Endometrium (tissue), 2 donors: ENCODE data around the gene TMC7.
"Not testable (repeated sequence)": the region's sequence is repeated elsewhere in the genome, so short reads cannot be mapped to it uniquely, and the experiment has no call there.

ENCODE experiments used
- FAIRE-seq: peaks from 2 replicates; lab custom pipeline; 2012; peaks lifted over from hg19 to GRCh38; lab: Jason Lieb, UNC
- donor health status: control.
- donor health status: control.

TMC7 gene

DNA sequence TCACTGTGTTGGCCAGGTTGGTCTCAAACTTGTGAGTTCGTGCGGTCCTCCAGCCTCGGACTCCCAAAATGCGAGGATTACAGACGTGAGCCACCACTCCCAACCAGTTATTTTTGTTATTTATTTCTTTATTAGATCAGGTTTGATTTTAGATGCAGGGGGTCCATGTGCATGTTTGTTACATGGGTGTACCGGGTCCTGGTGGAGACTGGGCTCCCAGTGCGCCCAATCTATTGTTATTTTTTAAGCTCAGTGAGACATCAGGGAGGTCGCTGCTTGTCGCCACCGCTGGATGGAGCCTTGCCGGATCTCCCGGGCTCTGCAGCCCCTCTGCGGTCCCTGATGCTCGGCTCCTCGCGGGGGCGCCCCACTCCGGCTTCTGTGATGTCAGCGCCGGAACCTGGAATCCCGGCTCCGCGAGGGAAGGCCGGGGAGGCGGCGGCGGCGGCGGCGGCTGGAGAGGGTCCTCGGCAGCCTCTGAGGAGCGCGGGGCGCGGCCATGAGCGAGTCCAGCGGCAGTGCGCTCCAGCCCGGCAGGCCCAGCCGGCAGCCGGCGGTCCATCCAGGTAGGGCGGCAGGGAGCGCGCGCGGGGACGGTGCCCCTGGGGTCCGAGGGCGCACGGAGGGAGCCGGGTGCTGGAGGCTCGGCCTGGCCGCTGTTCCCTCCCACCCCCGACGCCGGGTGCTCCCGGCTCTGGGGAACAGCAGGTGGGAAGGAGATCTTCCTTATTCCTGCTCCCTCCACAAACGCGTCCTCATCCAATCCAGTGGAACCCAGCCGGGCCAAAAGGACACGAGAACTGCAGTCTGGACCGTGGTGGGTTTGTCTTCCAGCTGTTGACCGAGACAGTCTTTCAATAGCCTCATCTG lies at the start of gene TMC7:
TMC7 (plus strand) TSS at position 370 of the 870 bp plus-strand sequence; CDS start at position 500, 130 bp downstream.
- no peak for FAIRE-seq

DNA sequence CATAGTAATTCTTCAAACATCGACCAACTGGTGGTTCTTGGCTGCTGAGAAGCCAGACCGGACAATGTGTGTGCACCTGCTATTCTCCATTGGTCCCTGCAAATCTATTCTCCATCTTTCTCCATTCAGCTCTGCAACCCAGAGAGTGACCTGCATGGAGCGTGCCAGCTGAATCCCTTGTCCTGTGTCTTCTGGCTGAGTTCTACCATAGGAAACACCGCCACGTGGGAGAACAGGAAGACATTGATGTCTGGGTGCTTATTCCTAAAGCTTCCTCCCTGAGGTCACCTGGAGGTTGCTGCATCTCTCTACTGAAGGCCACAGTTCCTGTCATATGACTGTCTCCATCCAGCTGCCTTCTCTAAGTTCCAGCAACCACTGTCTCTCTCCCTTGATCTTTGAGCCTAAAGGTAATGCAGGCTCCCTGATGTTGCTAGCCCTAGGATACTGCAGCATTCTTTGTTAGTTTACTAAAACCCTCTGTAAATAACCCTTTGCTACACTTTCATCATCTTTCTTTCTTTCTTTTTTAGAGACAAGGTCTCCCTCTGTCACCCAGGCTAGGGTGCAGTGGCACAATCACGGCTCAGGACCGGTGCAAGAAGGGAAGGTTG lies 46.9 kb upstream of the TMC7 start:
- no peak for FAIRE-seq

DNA sequence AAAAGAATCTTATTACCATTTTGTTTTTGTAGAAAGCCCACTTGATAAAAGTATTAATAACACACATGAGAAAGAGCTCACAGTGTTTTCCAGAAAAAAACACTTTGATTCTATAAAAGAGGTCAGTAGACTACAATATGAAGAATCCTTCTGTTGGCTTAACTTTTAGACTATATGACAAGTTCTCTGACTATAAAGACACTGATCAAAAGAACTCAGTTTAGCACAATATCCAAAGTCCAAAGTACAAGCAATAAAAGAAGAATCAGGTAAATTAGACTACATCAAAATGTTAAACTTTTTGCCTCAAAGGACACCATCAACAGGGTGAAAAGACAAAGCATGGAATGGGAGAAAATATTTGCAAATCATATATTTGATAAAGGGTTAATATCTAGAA lies 46.3 kb upstream of the TMC7 start:
- no peak for FAIRE-seq

DNA sequence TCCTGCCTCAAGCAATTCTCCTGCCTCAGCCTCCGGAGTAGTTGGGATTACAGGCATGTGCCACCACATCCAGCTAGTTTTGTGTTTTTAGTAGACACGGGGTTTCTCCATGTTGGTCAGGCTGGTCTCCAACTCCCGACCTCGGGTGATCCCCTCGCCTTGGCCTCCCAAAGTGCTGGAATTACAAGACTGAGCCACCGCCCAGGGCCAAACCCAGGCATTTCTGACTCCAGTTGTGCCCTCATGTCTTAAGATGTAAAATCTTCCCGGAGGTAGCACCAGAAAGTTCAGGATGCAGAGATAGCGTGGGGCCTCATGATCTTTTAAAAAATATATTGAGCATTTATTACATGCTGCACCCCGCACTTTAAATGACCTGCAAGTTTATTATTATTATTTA lies 44.7 kb upstream of the TMC7 start:
- no peak for FAIRE-seq

- FAIRE-seq: no peak
These were observed 42.3 kb upstream of the TMC7 start for GRCh38 chr16:18941471-18941870.

GRCh38 chr16:18942061-18942460 lies 41.7 kb upstream of the TMC7 start:
- FAIRE-seq: no peak

DNA sequence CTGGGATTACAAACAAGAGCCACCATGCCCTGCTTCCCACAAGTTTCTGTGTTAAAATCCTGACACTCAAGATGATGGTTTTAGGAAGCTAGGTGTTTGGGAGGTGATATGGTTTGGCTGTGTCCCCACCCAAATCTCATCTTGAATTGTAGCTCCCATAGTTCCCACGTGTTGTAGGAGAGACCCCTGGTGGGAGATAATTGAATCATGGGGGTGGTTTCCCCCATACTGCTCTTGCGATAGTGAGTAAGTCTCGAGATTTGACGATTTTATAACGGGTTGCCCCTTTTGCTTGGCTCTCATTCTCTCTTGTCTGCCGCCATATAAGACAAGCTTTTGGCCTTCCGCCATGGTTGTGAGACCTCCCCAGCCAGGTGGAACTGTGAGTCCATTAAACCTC lies 40.3 kb upstream of the TMC7 start:
- no peak for FAIRE-seq

GRCh38 chr16:18945233-18945632 lies 38.5 kb upstream of the TMC7 start:
- no peak for FAIRE-seq

GRCh38 chr16:18948372-18949020 lies 35.2 kb upstream of the TMC7 start:
- FAIRE-seq: no peak

DNA sequence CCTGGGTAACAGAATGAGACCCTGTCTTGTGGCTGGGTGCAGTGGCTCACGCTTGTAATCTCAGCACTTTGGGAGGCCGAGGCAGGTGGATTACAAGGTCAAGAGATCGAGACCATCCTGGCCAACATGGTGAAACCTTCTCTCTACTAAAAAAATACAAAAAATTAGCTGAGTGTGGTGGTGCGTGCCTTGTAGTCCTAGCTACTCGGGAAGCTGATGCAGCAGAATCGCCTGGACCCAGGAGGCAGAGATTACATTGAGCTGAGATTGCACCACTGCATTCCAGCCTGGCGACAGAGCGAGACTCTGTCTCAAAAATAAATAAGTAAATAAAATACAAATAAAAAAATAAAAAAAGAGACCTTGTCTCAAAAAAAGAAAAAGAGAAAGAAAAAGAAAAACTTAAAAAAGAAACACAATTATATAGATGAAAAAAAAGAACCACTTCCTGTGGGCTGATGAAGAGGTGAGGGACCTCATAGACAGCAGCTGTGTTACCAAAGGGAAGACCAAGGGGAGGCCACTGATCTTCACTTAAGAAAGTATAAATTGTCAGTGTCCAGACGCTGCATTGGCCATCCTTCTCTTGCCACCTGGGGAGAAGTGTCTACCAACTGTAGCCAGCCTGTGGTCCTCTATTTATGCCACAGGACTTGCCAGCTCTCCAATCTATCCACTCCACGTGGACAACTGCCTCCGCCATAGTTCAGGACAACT lies 33.1 kb upstream of the TMC7 start:
- FAIRE-seq: no peak

DNA sequence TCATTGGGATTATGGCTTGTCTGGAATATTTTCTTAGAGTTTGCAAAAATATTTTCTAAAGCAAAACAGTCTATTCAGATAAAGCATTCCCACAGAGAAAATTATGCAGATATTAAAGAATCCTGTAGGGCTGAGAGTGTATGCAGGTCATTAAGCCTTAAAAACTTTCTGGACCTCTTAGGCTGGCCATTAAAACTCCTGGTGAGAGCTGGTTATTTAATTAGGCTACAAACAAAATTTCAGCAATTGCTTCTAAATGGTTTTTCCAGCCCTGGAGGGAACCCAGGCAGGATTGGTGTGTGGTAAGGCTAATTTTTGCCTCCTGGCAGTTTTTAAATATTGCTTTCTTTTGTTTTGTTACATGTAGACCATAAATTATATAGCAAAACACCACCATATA lies 30.2 kb upstream of the TMC7 start:
- FAIRE-seq: no peak

DNA sequence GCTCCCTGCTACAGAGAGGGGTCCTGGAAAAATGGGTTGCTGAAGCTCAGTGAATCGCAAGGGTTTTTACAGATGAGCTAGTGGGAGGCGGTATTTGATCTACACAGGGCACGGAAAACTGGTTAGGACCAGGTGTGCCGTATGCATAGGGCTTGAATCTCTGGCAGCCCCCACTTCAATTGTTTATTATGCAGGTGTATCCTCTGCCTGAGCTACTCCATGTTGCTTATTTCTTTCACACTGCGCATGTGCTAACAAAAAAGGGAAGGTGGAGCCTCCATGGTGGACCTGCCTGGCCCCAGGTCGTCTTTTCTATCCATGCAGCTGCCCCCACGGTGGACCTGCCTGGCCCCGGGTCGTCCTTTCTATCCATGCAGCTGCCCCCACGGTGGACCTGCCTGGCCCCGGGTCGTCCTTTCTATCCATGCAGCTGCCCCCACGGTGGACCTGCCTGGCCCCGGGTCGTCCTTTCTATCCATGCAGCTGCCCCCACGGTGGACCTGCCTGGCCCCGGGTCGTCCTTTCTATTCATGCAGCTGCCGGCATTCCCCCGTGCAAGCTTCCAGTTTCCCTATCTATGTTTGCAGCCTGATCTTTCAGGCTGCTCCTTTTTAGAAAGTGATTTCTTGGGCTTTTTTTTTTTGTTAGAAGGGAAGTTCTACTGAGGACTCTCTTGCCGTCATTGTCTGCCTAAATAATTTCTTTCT lies 27.7 kb upstream of the TMC7 start:
- not testable (repeated sequence) for FAIRE-seq

DNA sequence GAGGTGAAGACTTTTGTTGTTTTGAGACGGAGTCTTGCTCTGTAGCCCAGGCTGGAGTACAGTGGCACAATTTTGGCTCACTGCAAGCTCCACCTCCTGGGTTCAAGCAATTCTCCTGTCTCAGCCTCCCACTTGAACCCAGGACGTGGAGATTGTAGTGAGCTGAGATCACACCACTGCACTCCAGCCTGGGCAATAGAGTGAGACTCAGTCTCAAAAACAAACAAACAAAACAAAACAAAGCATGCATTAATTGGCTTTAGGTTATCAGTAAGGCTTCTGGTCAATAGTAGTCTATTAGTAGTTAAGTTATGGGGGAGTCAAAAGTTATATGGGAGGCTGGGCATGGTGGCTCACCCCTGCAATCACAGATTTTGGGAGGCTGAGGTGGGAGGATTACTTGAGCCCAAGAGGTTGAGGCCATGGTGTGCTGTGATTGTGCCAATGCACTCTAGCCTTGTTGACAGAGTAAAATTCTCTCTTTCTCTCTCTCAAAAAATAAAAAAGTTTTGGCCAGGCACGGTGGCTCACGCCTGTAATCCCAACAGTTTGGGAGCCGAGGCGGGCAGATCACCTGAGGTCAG lies 27.0 kb upstream of the TMC7 start:
- not testable (repeated sequence) for FAIRE-seq

DNA sequence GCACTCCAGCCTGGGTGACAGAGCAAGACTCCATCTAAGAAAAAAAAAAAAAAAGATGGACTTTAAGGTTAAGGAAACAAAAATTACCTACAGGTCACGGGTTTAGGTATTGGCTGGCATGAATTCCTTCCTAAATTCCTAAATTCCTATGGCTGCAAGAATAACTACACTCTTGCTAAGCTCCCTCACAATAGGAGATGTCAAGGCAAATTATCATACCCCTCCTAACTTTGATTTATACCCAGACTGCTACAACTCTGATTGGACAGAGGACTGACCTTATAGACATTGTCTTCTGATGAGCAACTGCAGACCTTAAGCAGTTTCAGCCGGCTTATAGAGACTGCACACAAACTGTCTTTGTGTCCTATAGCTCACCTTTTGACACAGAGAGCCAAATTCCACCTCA lies 25.1 kb upstream of the TMC7 start:
- FAIRE-seq: no peak

- no peak for FAIRE-seq
These were observed 24.7 kb upstream of the TMC7 start for GRCh38 chr16:18959031-18959505.

DNA sequence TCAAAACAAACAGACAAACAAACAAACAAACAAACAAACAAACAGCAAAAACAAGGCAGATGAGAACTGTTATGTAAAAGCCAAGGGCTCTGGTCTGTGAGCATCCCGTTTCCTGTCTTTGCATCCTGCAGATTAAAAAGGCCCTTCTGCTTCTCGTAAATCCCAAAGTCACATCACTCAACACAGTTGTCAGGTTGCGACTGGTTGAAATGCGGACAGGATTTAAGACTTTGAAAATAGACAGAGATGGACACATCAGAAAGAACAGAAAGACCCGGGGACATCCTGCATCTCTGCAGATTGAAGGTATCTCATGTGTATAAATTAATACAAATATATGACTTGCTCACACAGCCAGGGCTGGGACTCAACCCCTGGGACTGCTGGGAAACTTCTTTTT lies 18.2 kb upstream of the TMC7 start:
- no peak for FAIRE-seq

DNA sequence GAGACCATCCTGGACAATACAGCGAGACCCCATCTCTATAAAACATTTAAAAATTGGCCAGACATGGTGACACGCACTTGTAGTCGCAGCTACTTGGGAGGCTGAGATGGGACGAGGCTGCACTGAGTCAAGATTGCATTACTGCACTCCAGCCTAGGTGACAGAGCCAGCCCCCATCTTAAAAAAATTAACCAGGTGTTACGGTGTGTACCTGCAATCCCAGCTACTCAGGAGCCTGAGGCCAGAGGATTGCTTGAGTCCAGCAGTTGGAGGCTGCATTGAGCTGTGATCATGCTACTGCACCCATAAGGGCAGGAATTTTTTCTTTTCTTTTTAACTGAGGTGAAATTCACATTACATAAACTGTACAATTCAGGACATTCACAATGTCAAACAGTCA lies 16.9 kb upstream of the TMC7 start:
- FAIRE-seq: no peak

DNA sequence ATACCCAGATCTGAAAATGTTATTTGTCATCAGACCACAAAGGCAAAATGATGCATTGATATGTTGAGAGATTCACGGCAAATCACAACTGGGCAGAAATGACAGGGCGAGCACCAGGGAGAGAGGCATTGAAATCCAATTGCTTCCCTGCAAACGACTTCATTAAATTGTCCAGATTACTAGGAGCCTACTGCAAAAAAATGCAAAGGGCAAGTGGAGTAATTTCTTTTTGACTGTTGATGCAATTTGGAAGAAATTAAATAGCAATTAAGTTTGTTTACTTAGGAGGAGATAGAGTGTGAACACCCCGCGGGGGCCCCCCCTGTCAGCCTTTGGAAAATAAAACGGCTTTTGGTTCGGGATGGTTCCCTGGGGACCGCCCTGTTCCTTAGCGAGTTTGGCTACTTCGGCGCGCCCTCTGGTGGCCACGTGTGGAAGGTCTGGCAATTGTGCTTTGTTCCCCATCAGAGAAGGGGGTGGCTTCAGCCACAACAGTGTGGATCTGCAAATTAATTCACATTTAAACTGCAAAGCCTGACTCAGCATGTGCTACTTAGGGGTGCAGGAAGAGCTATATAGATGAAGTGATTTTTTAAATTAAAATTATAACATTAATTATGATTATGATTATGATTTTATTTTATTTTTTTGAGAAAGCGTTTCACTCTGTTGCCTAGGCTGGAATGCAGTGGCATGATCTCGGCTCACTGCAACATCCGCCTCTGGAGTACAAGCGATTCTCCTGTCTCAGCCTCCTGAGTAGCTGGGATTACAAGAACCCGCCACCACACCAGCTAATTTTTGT lies 14.5 kb upstream of the TMC7 start:
- no peak for FAIRE-seq

GRCh38 chr16:18969855-18970240 lies 13.9 kb upstream of the TMC7 start:
- no peak for FAIRE-seq

- no peak for FAIRE-seq
These were observed 8.6 kb upstream of the TMC7 start for GRCh38 chr16:18975109-18975508.

DNA sequence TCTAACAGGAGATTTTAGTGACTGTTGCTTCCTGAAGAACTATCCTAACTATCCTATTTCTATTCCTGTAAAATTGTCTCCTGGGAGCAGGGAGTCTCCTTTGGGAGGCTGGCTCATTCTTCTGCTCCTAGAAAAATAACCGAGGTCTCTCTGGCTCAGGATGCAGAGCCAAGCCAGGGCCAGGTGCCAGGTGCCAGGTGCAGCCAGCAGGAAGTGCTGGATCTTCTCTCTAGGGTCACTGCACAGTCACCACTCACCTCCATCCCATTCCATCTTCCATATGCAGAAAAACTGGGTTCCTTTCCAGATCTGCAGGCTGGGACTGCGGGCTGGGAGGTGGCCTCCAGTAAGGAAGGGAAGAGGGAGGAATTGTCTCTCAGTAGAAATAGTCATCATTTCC lies 3.8 kb upstream of the TMC7 start:
- no peak for FAIRE-seq
